ENCODE measurements around the gene UCP3. TPM values are rescaled to one million over a fixed set of nuclear protein-coding genes. Genes with fewer than 3 reads are reported as not detected.

UCP3 gene
- total and polyA plus RNA-seq, 11 donors: 0.50 to 8.3 (median 1.7) TPM

- H3K27me3 ChIP-seq: no peaks in the 10 kb centered on the region
- no peak for TF ChIP-seq CTCF (IDR thresholded peaks at IDR 0.05)
- TF ChIP-seq POLR2A (IDR thresholded peaks at IDR 0.05): no peak
- ATAC-seq: no peak
- H3K4me1 ChIP-seq: peaks cover 0 to 16% (median 0%) of the 10 kb centered on the region in 12 donors
- no peak overlapping the region for H3K4me3 ChIP-seq
- H3K36me3 ChIP-seq: peaks cover 0 to 31% (median 18%) of the 10 kb centered on the region in 9 donors
- H3K9me3 ChIP-seq: no peaks in the 10 kb centered on the region
- H3K27ac ChIP-seq: no peak overlapping the region
- no peak for DNase-seq
- intact Hi-C loops (cut with DNase I): no loop called here
- 91 to 95% (median 94%) methylated on average over 13 of the region's 13 CpGs for WGBS, 4 donors
Observed at GRCh38 chr11:73998846-73999575, 9.9 kb downstream of the UCP3 start.

GRCh38 chr11:73997120-73997770 is 11.6 kb downstream of the UCP3 start:
- intact Hi-C loops (cut with DNase I): no loop called here
- TF ChIP-seq POLR2A (IDR thresholded peaks at IDR 0.05) (no peak), CTCF (IDR thresholded peaks at IDR 0.05) (no peak)
- H3K36me3 ChIP-seq: peaks cover 0 to 16% (median 2%) of the 10 kb centered on the region in 9 donors
- H3K27me3 ChIP-seq: no peaks in the 10 kb centered on the region
- H3K9me3 ChIP-seq: no peaks in the 10 kb centered on the region
- no peak overlapping the region for H3K27ac ChIP-seq
- ATAC-seq: no peak
- no peak overlapping the region for H3K4me3 ChIP-seq
- DNase-seq: no peak
- 81 to 88% (median 84%) methylated on average over 6 of the region's 6 CpGs for WGBS, 4 donors
- H3K4me1 ChIP-seq: peaks cover 0 to 16% (median 0%) of the 10 kb centered on the region in 12 donors

- Histone ChIP-seq H3K27me3 (no peaks in the 10 kb centered on the region), H3K4me3 (no peak overlapping the region), H3K9me3 (no peaks in the 10 kb centered on the region), H3K36me3 (peaks cover 0 to 8% (median 0%) of the 10 kb centered on the region in 9 donors), H3K27ac (peak overlapping the region in 1 of 12 donors; percentile 79), H3K4me1 (peaks cover 0 to 16% (median 0%) of the 10 kb centered on the region in 12 donors)
- DNase-seq (no peak), ATAC-seq (no peak)
- WGBS, 4 donors: 87 to 96% (median 94%) methylated on average over 4 of the region's 4 CpGs
- no peak for TF ChIP-seq CTCF (IDR thresholded peaks at IDR 0.05)
- TF ChIP-seq POLR2A (IDR thresholded peaks at IDR 0.05): no peak
- intact Hi-C loops (cut with DNase I): no loop called here
Observed at GRCh38 chr11:73996161-73996747, 12.6 kb downstream of the UCP3 start.

GRCh38 chr11:73995731-73996130 is 13.2 kb downstream of the UCP3 start:
- H3K4me3 ChIP-seq: no peak overlapping the region
- TF ChIP-seq CTCF (IDR thresholded peaks at IDR 0.05) (no peak), POLR2A (IDR thresholded peaks at IDR 0.05) (no peak)
- ATAC-seq (no peak), DNase-seq (no peak)
- peaks cover 0 to 16% (median 0%) of the 10 kb centered on the region in 12 donors for H3K4me1 ChIP-seq
- no peaks in the 10 kb centered on the region for H3K27me3 ChIP-seq
- 74 to 82% (median 77%) methylated on average over 2 of the region's 2 CpGs for WGBS, 4 donors
- intact Hi-C loops (cut with DNase I): no loop called here
- peak overlapping the region in 1 of 12 donors; percentile 79 for H3K27ac ChIP-seq
- H3K36me3 ChIP-seq: peaks cover 0 to 3% (median 0%) of the 10 kb centered on the region in 9 donors
- H3K9me3 ChIP-seq: no peaks in the 10 kb centered on the region
